Measurements from ENCODE around the gene AKT1S1.

Gene AKT1S1

DNA sequence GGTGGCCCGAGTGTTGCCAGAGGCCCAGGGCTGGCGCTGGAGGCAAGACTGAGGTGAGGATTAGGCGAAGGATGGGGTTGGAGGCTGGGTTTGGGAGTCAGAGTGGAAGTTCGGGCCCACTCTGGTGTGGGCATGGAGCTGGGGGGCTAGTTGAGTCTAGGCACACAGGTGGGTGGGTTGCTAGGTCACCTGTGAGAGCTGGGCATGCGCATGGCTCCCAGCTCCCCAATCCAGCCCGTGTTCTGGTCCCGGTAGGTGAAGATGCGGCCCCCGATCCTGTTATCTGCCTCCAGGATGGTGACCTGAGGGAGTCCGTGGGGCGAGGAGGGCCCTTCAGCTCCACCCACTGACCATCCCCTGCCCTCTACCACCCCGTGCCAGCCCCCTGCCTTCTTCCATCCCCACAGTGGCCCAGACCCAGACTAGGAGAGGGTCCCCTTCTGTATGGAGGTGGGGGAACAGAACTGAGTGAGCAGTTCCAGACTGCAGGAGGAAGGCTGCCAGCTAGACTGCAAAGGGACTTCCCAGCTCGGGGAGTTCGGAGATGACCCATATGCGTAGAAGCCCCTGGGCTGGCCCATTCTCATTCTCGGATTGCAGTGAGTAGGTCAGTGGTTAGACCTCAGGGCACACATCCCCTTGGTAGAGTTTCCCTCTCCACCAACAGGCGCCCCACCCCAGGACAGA is 17.9 kb upstream of the AKT1S1 start:
- TF ChIP-seq, protein P1, sequence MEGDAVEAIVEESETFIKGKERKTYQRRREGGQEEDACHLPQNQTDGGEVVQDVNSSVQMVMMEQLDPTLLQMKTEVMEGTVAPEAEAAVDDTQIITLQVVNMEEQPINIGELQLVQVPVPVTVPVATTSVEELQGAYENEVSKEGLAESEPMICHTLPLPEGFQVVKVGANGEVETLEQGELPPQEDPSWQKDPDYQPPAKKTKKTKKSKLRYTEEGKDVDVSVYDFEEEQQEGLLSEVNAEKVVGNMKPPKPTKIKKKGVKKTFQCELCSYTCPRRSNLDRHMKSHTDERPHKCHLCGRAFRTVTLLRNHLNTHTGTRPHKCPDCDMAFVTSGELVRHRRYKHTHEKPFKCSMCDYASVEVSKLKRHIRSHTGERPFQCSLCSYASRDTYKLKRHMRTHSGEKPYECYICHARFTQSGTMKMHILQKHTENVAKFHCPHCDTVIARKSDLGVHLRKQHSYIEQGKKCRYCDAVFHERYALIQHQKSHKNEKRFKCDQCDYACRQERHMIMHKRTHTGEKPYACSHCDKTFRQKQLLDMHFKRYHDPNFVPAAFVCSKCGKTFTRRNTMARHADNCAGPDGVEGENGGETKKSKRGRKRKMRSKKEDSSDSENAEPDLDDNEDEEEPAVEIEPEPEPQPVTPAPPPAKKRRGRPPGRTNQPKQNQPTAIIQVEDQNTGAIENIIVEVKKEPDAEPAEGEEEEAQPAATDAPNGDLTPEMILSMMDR (IDR thresholded peaks at IDR 0.05) = no peak

DNA sequence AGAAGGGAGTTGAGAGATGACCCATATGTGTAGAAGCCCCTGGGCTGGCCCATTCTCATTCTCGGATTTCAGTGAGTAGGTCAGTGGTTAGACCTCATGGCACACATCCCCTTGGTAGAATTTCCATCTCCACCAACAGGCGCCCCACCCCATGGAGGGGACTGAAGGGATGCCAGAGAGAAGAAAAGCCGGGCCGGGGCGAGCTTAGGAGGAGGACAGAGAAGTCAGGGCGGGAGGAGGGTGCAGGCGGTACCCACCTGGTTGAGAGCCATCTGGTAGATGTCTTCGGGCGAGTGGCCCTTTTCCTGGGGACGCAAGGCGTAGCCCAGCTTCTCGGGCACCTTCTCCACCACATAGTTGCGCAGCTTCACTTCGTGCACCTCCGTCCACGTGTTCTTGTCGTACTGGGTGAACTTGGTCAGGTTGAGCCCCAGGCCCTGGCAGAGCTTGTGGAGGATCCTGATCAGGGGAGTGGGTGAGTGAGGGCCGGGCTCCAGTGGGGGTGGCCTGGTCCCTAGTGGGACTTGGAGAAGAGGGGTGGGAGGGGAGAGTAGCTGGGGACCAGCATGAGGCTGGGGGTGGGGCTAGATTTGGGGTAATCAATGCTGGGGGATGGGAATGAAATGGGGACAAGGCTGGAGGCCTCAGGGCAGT is 17.0 kb upstream of the AKT1S1 start:
- TF ChIP-seq, protein P1 (IDR thresholded peaks at IDR 0.05) = no peak
- no peaks in the 10 kb centered on the region for H3K27me3 ChIP-seq (ENCODE audit: control insufficient read depth, insufficient read depth, low read length)

More for the DNA sequence above, 17.9 kb upstream of the AKT1S1 start:
- H3K79me2 ChIP-seq = no peaks in the 10 kb centered on the region
- no peaks in the 10 kb centered on the region for H3K4me1 ChIP-seq
- H3K9me3 ChIP-seq (ENCODE audit: control insufficient read depth, low read length) = no peaks in the 10 kb centered on the region
- no peak overlapping the region for H3K27ac ChIP-seq
- no peaks in the 10 kb centered on the region for H3K27me3 ChIP-seq (ENCODE audit: control insufficient read depth, insufficient read depth, low read length)
- H3K36me3 ChIP-seq (ENCODE audit: control insufficient read depth, insufficient read depth, low read length) = no peaks in the 10 kb centered on the region
- no peak overlapping the region for H3K9ac ChIP-seq
- H3K4me2 ChIP-seq (ENCODE audit: low read length) = no peak overlapping the region
- H2AFZ ChIP-seq = no peak overlapping the region
- no peak overlapping the region for H3K4me3 ChIP-seq (ENCODE audit: low read depth, low read length)

DNA sequence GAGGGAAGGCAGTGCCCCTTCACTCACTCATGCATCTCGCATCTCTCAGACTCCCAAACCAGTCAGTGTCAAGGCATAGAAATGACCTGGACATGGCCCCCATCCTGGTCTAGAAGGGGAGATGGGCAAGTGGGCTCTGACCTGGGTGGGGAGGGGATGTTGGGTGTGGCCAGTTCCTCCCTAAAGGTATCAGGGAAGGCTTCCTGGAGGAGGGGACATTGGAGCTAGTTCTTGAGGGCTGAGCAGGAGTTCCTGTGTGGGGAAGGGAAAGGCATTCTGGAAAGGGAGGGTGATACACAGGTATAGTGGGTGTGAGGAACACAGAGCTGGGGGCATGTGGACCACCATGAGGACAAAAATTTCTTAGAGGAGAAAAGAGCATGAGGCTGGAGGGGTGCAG is 15.6 kb upstream of the AKT1S1 start:
- Histone ChIP-seq H3K4me2 (ENCODE audit: low read length) (no peak overlapping the region), H3K4me1 (no peaks in the 10 kb centered on the region), H3K36me3 (ENCODE audit: control insufficient read depth, insufficient read depth, low read length) (no peaks in the 10 kb centered on the region), H3K9me3 (ENCODE audit: control insufficient read depth, low read length) (no peaks in the 10 kb centered on the region), H3K79me2 (no peaks in the 10 kb centered on the region), H3K4me3 (ENCODE audit: low read depth, low read length) (no peak overlapping the region), H3K9ac (no peak overlapping the region), H2AFZ (no peak overlapping the region), H3K27me3 (ENCODE audit: control insufficient read depth, insufficient read depth, low read length) (no peaks in the 10 kb centered on the region), H3K27ac (no peak overlapping the region)
- TF ChIP-seq, protein P1 (IDR thresholded peaks at IDR 0.05) = no peak

More for the DNA sequence above, 17.0 kb upstream of the AKT1S1 start:
- Histone ChIP-seq H3K9ac (no peak overlapping the region), H3K4me1 (no peaks in the 10 kb centered on the region), H3K4me3 (ENCODE audit: low read depth, low read length) (no peak overlapping the region), H2AFZ (no peak overlapping the region), H3K27ac (no peak overlapping the region), H3K9me3 (ENCODE audit: control insufficient read depth, low read length) (no peaks in the 10 kb centered on the region), H3K36me3 (ENCODE audit: control insufficient read depth, insufficient read depth, low read length) (no peaks in the 10 kb centered on the region), H3K79me2 (no peaks in the 10 kb centered on the region), H3K4me2 (ENCODE audit: low read length) (no peak overlapping the region)

DNA sequence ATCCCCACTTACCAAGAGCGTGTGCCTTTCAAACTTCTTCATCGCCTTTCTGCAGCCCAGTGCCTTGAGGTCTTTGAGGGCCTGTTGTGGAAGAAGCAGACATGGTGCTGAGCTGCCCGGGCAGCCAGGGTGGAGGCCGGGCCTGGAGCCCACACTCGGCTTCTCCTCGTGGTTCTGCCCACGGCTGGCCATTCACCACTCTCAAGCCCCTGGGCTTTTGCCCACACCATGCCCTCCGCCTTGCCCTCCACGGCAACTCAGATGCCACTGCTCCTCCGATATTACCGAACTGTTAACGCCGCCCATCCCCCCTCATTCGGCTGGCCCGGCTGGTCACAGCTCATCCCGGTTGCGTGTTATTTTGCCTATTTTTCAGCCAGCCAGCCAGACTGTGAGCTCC is 14.2 kb upstream of the AKT1S1 start:
- H3K9me3 ChIP-seq (ENCODE audit: control insufficient read depth, low read length) = no peaks in the 10 kb centered on the region
- no peak overlapping the region for H3K4me2 ChIP-seq (ENCODE audit: low read length)
- no peak overlapping the region for H3K9ac ChIP-seq
- no peaks in the 10 kb centered on the region for H3K79me2 ChIP-seq
- H3K27ac ChIP-seq = no peak overlapping the region
- H3K4me1 ChIP-seq = no peaks in the 10 kb centered on the region
- no peak overlapping the region for H2AFZ ChIP-seq
- no peaks in the 10 kb centered on the region for H3K27me3 ChIP-seq (ENCODE audit: control insufficient read depth, insufficient read depth, low read length)
- TF ChIP-seq, protein P1 (IDR thresholded peaks at IDR 0.05) = no peak
- no peak overlapping the region for H3K4me3 ChIP-seq (ENCODE audit: low read depth, low read length)
- no peaks in the 10 kb centered on the region for H3K36me3 ChIP-seq (ENCODE audit: control insufficient read depth, insufficient read depth, low read length)
